IPS-18a (cell line): ENCODE measurements around the gene LDLRAP1.

Experiments used
- H3K27ac ChIP-seq: one replicate; pipeline ENCODE4 v1.5.1; 2013; ENCODE audit warnings: low read length
- H3K27me3 ChIP-seq: one replicate; pipeline ENCODE4 v1.6.1; 2013; ENCODE audit warnings: mild to moderate bottlenecking, low read length; ENCODE audit not compliant: control insufficient read depth, insufficient read depth
- H3K36me3 ChIP-seq: one replicate; pipeline ENCODE4 v1.6.1; 2013; ENCODE audit warnings: low read depth, low read length; ENCODE audit not compliant: control insufficient read depth
- H3K4me1 ChIP-seq: one replicate; pipeline ENCODE4 v1.6.1; 2013; ENCODE audit warnings: low read depth, low read length; ENCODE audit not compliant: control insufficient read depth
- H3K4me3 ChIP-seq: one replicate; pipeline ENCODE4 v1.5.1; 2013; ENCODE audit warnings: low read length
- H3K9ac ChIP-seq: one replicate; pipeline ENCODE4 v1.6.1; 2013; ENCODE audit warnings: mild to moderate bottlenecking, low read length, moderate library complexity
- H3K9me3 ChIP-seq: one replicate; pipeline ENCODE4 v1.6.1; 2013; ENCODE audit warnings: low read depth, low read length; ENCODE audit not compliant: control insufficient read depth

LDLRAP1 gene

DNA sequence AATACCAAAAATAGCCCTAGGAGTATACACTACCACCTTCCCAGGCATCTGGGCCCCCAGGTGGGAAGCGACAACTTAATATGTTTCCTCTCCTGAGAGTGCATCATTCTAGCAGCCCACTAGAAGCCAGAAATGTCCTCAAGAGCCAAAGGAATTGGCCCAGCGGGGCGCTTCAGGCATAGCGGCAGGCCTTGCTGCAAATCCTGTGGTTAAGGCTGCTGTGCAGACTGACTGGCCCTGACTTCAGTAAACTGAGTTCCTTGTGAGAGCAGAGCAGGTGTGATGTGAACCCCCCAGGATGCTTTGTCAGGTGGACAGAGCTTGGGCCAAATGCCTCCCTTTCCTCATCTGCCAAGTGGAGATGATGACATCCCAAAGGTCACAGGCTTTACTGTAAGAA, 29.7 kb upstream of the LDLRAP1 start:
- no peak overlapping the region for H3K9ac ChIP-seq
- no peak overlapping the region for H3K27ac ChIP-seq
- no peaks in the 10 kb centered on the region for H3K27me3 ChIP-seq
- H3K36me3 ChIP-seq, result no peaks in the 10 kb centered on the region
- H3K9me3 ChIP-seq, result no peaks in the 10 kb centered on the region
- no peaks in the 10 kb centered on the region for H3K4me1 ChIP-seq
- no peak overlapping the region for H3K4me3 ChIP-seq

DNA sequence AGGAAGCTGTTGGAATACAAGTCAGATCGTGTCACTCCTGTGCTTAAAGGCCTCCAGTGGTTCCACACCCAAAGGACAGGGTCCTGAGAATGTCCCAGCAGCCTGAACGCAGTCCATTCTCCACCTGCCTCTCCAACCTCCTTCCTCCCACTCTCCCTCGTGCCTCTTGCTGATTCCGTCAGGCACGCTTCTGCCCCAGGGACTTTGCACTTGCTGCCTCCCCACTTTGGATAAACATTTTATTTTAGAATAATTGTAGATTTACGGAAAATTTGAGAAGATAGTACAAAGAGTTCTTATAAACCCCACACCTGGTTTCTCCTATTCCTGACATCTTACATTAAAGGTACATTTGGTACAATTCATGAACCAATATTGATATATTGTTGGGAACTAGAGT, 28.4 kb upstream of the LDLRAP1 start:
- H3K4me3 ChIP-seq, result no peak overlapping the region
- H3K27ac ChIP-seq, result no peak overlapping the region
- no peak overlapping the region for H3K9ac ChIP-seq
- H3K27me3 ChIP-seq, result no peaks in the 10 kb centered on the region
- H3K36me3 ChIP-seq, result no peaks in the 10 kb centered on the region
- no peaks in the 10 kb centered on the region for H3K9me3 ChIP-seq
- H3K4me1 ChIP-seq, result peaks cover 3% of the 10 kb centered on the region

DNA sequence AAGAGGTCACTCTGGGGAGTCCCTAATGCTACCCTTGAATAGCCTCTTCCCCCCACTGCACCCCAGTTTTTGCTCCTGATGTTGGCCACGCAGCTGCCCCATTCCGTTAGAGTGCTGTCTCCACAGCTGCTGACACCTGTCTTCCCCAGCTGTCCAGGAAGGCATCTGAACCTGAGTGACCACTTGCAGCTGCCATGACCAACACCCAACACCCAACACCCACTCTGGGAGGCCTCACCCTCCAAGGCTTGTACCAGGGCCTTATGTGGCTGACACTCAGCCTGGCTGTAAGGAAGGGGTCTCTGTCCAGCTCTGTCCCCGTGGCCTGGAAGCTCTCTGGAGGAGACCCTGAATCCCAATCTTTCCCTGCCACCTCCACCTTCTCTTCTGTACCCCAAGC, 26.7 kb upstream of the LDLRAP1 start:
- Histone ChIP-seq H3K4me1 (peaks cover 3% of the 10 kb centered on the region), H3K9ac (no peak overlapping the region), H3K27me3 (no peaks in the 10 kb centered on the region), H3K9me3 (no peaks in the 10 kb centered on the region), H3K36me3 (no peaks in the 10 kb centered on the region), H3K27ac (no peak overlapping the region), H3K4me3 (no peak overlapping the region)

DNA sequence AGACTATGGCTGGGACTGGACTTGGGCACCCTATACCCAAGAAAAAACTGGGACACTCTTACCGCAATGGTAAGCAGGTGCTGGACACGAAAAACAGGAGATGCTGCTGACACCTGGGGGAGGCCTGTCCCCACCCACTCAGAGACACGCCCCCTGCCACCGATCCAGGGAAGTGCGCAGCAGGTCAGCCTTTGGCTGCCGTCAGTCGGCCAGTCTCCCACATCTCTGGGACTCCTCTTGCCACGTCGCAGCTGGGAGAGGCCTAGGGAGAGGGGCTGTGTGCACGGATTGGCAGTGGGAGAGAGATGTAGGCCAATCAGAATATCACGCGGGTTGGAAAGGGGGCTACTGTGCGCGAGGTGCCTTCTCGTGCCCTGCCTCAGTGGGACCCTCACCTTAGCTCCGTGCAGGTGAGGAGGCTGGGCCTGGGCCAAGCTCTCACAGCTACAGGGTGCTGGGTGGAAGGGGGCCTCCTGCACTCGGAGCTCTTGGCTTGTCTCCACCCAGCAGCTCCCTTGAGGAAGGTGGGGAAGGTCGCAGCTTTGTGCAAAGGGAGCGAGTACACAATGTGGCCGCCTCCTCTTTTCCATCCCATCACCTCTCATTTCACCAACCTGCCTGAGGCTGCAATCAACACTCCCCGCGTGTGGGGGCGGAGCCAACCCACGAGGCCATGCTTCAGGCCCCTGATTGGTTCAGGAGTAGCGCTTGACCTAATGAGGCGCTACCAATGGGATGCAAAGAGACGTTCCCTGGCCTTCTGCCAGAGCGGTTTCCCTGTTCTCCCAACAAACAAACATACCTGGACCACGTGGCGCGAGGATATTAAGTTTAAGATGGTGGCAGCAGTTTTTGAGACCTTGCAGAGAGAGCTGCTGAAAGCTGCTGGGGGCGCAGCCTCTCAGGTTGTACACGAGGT, 25.7 kb upstream of the LDLRAP1 start:
- no peak overlapping the region for H3K4me3 ChIP-seq
- H3K36me3 ChIP-seq, result no peaks in the 10 kb centered on the region
- peaks cover 3% of the 10 kb centered on the region for H3K4me1 ChIP-seq
- H3K27ac ChIP-seq, result no peak overlapping the region
- no peak overlapping the region for H3K9ac ChIP-seq
- no peaks in the 10 kb centered on the region for H3K9me3 ChIP-seq
- no peaks in the 10 kb centered on the region for H3K27me3 ChIP-seq

DNA sequence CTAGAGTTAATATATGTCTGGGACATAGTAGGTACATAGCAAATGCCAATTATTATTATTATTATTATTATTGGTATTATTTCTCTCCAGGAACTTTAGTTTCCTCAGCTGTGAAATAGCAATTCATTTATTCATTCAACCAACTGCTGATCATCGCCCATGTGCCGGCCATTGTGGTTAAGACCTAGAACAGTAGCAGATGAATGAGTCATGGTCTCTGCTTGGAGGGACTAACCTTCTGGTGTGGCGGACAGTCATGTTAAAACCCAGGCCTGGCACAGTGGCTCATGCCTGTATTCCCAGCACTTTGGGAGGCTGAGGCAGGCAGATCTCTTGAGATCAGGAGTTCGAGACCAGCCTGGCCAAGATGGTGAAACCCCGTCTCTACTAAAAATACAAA, 23.8 kb upstream of the LDLRAP1 start:
- Histone ChIP-seq H3K9me3 (no peaks in the 10 kb centered on the region), H3K9ac (no peak overlapping the region), H3K4me1 (peaks cover 3% of the 10 kb centered on the region), H3K27me3 (no peaks in the 10 kb centered on the region), H3K4me3 (no peak overlapping the region), H3K36me3 (no peaks in the 10 kb centered on the region), H3K27ac (no peak overlapping the region)

DNA sequence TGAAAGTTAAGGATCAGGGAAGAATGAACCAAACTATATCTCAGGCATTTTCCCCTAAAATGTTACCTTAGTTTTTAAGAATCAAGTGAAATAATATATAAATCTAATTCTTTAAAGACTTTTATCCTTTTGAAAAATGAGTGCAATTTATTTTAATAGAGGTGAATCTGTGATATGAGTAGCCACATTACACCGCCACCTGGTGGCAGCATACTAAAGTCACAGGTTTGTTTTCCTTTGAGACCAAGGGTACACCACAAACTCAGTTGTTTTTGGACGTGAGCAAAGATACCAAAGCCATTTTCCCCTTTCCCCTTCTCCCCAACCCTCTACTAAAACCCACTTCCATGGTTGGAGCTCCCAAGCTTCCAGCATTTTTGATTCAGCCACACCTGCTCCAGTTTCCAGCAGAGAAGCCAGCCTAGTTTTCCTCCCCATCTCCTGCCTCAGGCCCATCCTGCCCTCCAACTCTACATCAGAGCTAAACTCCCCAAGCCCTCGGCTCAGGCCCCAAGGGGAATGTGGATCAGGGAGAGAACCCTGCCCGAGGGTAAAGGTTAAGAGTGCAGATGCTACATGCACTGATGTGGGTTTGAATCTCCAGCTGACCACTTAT, 22.9 kb upstream of the LDLRAP1 start:
- Histone ChIP-seq H3K4me3 (no peak overlapping the region), H3K9me3 (no peaks in the 10 kb centered on the region), H3K36me3 (no peaks in the 10 kb centered on the region), H3K9ac (no peak overlapping the region), H3K27ac (no peak overlapping the region), H3K27me3 (no peaks in the 10 kb centered on the region), H3K4me1 (peaks cover 3% of the 10 kb centered on the region)

DNA sequence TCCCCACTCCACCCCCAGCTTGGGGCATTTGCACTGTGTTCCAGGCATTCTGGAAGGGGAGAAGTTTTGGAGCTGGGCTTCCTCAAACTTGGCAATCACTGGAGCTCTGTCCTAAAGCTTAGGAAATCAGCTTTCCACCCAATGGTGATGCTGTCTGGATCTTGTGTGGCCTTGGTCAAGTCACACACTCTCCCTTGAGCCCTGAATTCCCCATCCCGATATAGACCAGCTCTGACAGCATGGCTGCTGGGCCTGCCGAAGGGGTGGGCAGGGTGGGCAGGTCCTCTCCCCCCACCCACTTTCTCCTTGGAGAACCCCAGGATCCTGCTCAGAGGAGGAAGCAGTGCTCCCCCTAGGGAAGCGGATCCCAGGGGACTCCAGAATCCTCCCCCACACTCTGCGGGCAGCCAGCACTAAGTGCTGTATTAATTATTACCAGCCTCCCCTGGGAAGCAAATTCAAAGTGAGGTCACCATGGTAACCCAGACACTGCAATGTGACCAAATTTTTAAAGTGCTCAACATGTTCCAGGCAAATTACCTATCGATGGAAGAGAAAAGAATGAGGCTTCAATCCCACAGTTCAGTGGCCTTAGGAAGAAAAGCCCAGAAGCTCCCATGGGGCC, 21.3 kb upstream of the LDLRAP1 start:
- H3K9ac ChIP-seq, result no peak overlapping the region
- H3K36me3 ChIP-seq, result no peaks in the 10 kb centered on the region
- no peak overlapping the region for H3K4me3 ChIP-seq
- H3K4me1 ChIP-seq, result peaks cover 3% of the 10 kb centered on the region
- H3K27ac ChIP-seq, result no peak overlapping the region
- no peaks in the 10 kb centered on the region for H3K9me3 ChIP-seq
- no peaks in the 10 kb centered on the region for H3K27me3 ChIP-seq

DNA sequence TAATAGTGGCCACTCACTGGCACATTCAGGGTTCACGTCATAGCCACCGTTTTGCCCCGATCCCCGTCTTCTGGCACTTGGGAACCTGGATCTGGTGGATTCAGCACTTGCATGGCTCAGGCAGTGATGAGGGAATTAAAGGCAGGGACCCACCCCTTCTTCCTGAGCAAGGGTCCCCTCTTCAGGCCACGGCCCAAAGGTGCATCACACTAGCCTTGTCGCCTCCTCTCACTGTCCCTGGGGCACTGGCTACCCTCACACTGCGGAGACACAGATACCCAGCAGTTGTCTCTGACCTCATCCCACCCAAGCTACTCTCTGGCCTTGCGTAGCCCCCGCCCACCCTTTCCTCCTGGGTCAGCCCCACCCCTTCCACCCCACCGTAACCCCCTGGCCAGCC, 19.9 kb upstream of the LDLRAP1 start:
- no peak overlapping the region for H3K27ac ChIP-seq
- H3K4me3 ChIP-seq, result no peak overlapping the region
- peaks cover 3% of the 10 kb centered on the region for H3K4me1 ChIP-seq
- H3K9me3 ChIP-seq, result no peaks in the 10 kb centered on the region
- no peaks in the 10 kb centered on the region for H3K27me3 ChIP-seq
- no peaks in the 10 kb centered on the region for H3K36me3 ChIP-seq
- no peak overlapping the region for H3K9ac ChIP-seq

DNA sequence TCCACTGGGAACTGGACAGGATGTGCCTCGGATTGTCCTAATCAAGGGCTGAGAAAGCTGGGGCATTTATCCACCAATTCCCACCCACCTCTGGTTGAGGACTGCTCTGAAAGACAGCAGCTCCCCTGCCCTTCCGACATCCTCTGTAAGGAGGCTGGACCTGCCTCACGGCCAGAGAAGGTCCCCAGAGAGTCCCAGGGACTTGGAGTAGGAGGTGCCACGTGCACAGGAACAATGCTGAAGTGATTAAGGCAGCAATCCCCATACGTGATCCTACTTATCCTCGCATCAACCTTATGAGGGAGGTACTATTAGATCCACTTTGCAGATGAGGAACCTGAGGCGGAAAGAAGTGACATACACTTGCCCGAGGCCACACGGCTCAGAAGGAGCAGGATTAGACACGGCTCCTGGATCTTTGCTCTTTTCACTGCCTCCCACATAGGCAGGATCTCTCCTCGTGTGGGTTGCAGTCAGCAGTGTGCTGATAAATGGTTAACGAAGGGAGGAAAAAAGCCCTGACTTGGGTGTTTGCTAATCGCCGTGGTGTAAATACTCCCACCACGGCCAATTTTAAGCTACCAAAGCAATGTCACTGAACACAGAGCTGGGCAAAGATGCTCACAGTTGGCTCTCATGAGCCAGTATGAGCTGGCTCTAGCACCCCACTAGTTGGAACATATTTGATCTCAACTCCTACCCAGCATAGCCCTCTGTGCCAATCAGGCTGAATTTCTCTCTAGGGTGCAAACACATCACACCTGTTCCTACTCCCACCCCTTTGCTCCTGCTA, 18.6 kb upstream of the LDLRAP1 start:
- no peaks in the 10 kb centered on the region for H3K36me3 ChIP-seq
- H3K9me3 ChIP-seq, result no peaks in the 10 kb centered on the region
- no peak overlapping the region for H3K9ac ChIP-seq
- no peak overlapping the region for H3K27ac ChIP-seq
- H3K4me3 ChIP-seq, result no peak overlapping the region
- H3K4me1 ChIP-seq, result no peaks in the 10 kb centered on the region
- no peaks in the 10 kb centered on the region for H3K27me3 ChIP-seq

DNA sequence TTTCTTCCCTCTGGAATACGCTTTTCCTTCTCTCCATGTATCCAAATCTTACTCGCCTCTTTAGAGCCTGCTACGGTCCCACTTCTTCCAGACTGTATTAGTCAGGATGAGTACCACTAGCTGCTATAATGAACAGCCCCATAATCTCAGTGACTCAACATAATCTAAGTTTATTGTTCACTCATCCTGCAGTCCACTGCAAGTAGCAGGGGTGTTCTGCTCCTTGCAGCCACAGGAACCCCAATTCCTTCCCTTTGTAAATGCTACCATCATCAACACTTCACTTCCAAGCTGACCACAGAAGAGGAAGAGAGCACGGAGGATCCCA, 18.1 kb upstream of the LDLRAP1 start:
- H3K9ac ChIP-seq, result no peak overlapping the region
- H3K36me3 ChIP-seq, result no peaks in the 10 kb centered on the region
- no peaks in the 10 kb centered on the region for H3K9me3 ChIP-seq
- no peaks in the 10 kb centered on the region for H3K4me1 ChIP-seq
- H3K4me3 ChIP-seq, result no peak overlapping the region
- no peak overlapping the region for H3K27ac ChIP-seq
- no peaks in the 10 kb centered on the region for H3K27me3 ChIP-seq

DNA sequence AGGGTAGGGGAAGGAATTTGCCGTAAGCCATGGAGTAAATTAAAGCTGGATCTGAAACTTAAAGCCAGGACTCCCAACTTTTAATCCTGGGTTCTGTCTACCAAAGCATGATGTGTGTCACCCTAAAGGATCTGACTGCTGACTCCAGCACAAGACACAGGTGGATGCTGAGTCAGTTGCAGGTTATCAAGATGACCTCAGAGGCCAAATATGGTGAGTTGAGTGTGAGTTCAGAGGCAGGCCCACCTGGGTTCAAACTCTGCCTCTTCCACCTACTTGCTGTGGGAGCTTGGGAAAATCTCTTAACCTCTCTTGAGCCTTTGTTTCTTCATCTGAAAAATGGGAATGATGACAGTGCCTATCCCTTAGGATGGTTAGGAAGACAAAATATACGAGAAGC, 16.7 kb upstream of the LDLRAP1 start:
- Histone ChIP-seq H3K9me3 (no peaks in the 10 kb centered on the region), H3K9ac (no peak overlapping the region), H3K27ac (no peak overlapping the region), H3K4me3 (no peak overlapping the region), H3K4me1 (no peaks in the 10 kb centered on the region), H3K36me3 (no peaks in the 10 kb centered on the region), H3K27me3 (no peaks in the 10 kb centered on the region)
